ENCODE data around the gene ATM. TPM values are rescaled to one million over a fixed set of nuclear protein-coding genes. Genes with fewer than 3 reads are reported as not detected.

ATM gene
- total and polyA plus RNA-seq, 2 experiments from 2014 or later: 7.5 to 43.0 TPM

- WGBS (ENCODE audit: low lambda C conversion rate, missing lambda C conversion rate): 85% methylated on average over 1 of the region's 1 CpG
- H3K4me1 ChIP-seq (ENCODE audit: insufficient read depth): peaks cover 8% of the 10 kb centered on the region
- no peaks in the 10 kb centered on the region for H3K79me2 ChIP-seq
- H3K36me3 ChIP-seq (replicated peaks; ENCODE audit: insufficient read depth, low read depth): no peaks in the 10 kb centered on the region
- H3K27me3 ChIP-seq: no peaks in the 10 kb centered on the region
- no peaks in the 10 kb centered on the region for H3K9me2 ChIP-seq (replicated peaks; ENCODE audit: insufficient read depth)
- H2AFZ ChIP-seq: no peak overlapping the region
- H3K4me2 ChIP-seq: no peak overlapping the region
- H4K20me1 ChIP-seq (ENCODE audit: insufficient read depth, poor library complexity, severe bottlenecking): no peaks in the 10 kb centered on the region
- H3K9me3 ChIP-seq (ENCODE audit: low read depth): no peaks in the 10 kb centered on the region
- no peak for DNase-seq (ENCODE audit: low spot score)
- H3K27ac ChIP-seq: no peak overlapping the region
- no peak overlapping the region for H3K4me3 ChIP-seq
- no peak for TF ChIP-seq EZH2 (IDR thresholded peaks at IDR 0.05; ENCODE audit: borderline replicate concordance)
- no peak for TF ChIP-seq EZH2phosphoT487 (IDR thresholded peaks at IDR 0.05; ENCODE audit: low read depth, severe bottlenecking, unreplicated experiment)
- no peak for TF ChIP-seq CTCF (IDR thresholded peaks at IDR 0.05; ENCODE audit: poor library complexity)
Measured at GRCh38 chr11:108402241-108402640, 179.4 kb downstream of the ATM start.

GRCh38 chr11:108403052-108403451 is 180.2 kb downstream of the ATM start:
- Histone ChIP-seq H3K79me2 (no peaks in the 10 kb centered on the region), H3K27ac (no peak overlapping the region), H3K9me3 (ENCODE audit: low read depth) (no peaks in the 10 kb centered on the region), H3K9me2 (replicated peaks; ENCODE audit: insufficient read depth) (no peaks in the 10 kb centered on the region), H4K20me1 (ENCODE audit: insufficient read depth, poor library complexity, severe bottlenecking) (no peaks in the 10 kb centered on the region), H2AFZ (no peak overlapping the region), H3K27me3 (no peaks in the 10 kb centered on the region), H3K36me3 (replicated peaks; ENCODE audit: insufficient read depth, low read depth) (no peaks in the 10 kb centered on the region), H3K4me3 (no peak overlapping the region), H3K4me2 (no peak overlapping the region), H3K4me1 (ENCODE audit: insufficient read depth) (peaks cover 8% of the 10 kb centered on the region)
- no peak for DNase-seq (ENCODE audit: low spot score)
- WGBS (ENCODE audit: low lambda C conversion rate, missing lambda C conversion rate): 88% methylated on average over 1 of the region's 1 CpG
- no peak for TF ChIP-seq EZH2 (IDR thresholded peaks at IDR 0.05; ENCODE audit: borderline replicate concordance)
- TF ChIP-seq CTCF (IDR thresholded peaks at IDR 0.05; ENCODE audit: poor library complexity): no peak
- no peak for TF ChIP-seq EZH2phosphoT487 (IDR thresholded peaks at IDR 0.05; ENCODE audit: low read depth, severe bottlenecking, unreplicated experiment)

GRCh38 chr11:108405706-108406105 is 182.8 kb downstream of the ATM start:
- no peak overlapping the region for H2AFZ ChIP-seq
- H3K79me2 ChIP-seq: no peaks in the 10 kb centered on the region
- no peaks in the 10 kb centered on the region for H3K9me3 ChIP-seq (ENCODE audit: low read depth)
- TF ChIP-seq CTCF (IDR thresholded peaks at IDR 0.05; ENCODE audit: poor library complexity) (no peak), EZH2 (IDR thresholded peaks at IDR 0.05; ENCODE audit: borderline replicate concordance) (no peak), EZH2phosphoT487 (IDR thresholded peaks at IDR 0.05; ENCODE audit: low read depth, severe bottlenecking, unreplicated experiment) (no peak)
- H3K4me1 ChIP-seq (ENCODE audit: insufficient read depth): peaks cover 8% of the 10 kb centered on the region
- 81% methylated on average over 1 of the region's 1 CpG for WGBS (ENCODE audit: low lambda C conversion rate, missing lambda C conversion rate)
- no peak overlapping the region for H3K4me2 ChIP-seq
- no peaks in the 10 kb centered on the region for H3K36me3 ChIP-seq (replicated peaks; ENCODE audit: insufficient read depth, low read depth)
- H4K20me1 ChIP-seq (ENCODE audit: insufficient read depth, poor library complexity, severe bottlenecking): no peaks in the 10 kb centered on the region
- no peak overlapping the region for H3K27ac ChIP-seq
- DNase-seq (ENCODE audit: low spot score): no peak
- H3K4me3 ChIP-seq: no peak overlapping the region
- H3K9me2 ChIP-seq (replicated peaks; ENCODE audit: insufficient read depth): no peaks in the 10 kb centered on the region
- H3K27me3 ChIP-seq: no peaks in the 10 kb centered on the region

- Histone ChIP-seq H3K4me3 (no peak overlapping the region), H3K36me3 (replicated peaks; ENCODE audit: insufficient read depth, low read depth) (no peaks in the 10 kb centered on the region), H3K27ac (no peak overlapping the region), H4K20me1 (ENCODE audit: insufficient read depth, poor library complexity, severe bottlenecking) (no peaks in the 10 kb centered on the region), H2AFZ (no peak overlapping the region), H3K79me2 (no peaks in the 10 kb centered on the region), H3K27me3 (no peaks in the 10 kb centered on the region), H3K9me2 (replicated peaks; ENCODE audit: insufficient read depth) (no peaks in the 10 kb centered on the region), H3K4me2 (no peak overlapping the region), H3K9me3 (ENCODE audit: low read depth) (no peaks in the 10 kb centered on the region), H3K4me1 (ENCODE audit: insufficient read depth) (no peaks in the 10 kb centered on the region)
- no peak for DNase-seq (ENCODE audit: low spot score)
- no peak for TF ChIP-seq EZH2 (IDR thresholded peaks at IDR 0.05; ENCODE audit: borderline replicate concordance)
Measured at GRCh38 chr11:108414958-108415357, 192.1 kb downstream of the ATM start.

All from hepatocyte (in vitro differentiated cells).